NK-92 treated with Interleukin-12 subunit alpha and Interleukin-12 subunit beta, amount 100 ng/mL, for 24 hours (cell line): Measurements from ENCODE around the gene DCDC1.
A peak's percentile ranks its signal among the peaks of the same experiment; 100 is the strongest.

ENCODE experiments used
- DNase-seq: peaks from one replicate; lab custom pipeline; 2025; lab: John Stamatoyannopoulos, UW

The DCDC1 gene

DNA sequence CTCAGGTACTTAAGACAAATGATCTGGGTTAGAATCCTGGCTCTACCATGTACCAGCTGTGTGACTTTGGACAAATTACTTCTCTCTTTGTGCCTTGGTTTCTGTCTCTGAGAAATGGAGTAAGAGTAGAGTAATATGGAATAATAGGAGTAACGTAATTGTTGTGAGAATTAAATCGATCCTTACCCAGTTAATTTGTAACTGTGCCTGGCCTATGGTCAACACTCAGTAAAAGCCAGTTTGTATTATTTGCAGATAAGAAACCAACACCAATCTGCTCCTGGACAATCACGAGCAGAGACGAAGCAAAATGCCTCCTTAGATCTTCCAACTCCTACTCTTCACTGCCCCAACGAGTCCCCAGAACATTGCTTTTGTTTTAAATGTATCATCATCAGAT lies 266.7 kb downstream of the DCDC1 start:
- DNase-seq: no peak

GRCh38 chr11:31102316-31102715 lies 267.2 kb downstream of the DCDC1 start:
- no peak for DNase-seq

- DNase-seq: no peak
These were observed 273.2 kb downstream of the DCDC1 start for GRCh38 chr11:31096191-31096805.

DNA sequence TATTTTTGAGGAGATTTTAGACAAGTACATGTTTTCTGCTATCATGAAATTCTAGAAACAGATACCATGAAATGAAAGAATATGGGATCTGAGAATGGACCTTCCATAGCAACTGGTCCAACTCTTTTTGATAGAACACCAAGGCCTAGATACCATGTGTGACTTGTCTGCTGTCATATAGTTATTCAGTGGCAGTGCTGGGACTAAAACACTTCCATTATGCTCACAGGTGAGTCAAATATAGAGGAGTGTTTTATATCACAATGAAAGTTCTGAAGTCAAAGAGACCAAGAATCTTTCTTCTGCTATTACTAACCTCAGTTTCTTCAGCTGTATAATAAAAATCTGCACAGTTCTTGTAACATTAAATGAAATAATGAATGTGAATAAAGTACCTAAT lies 276.9 kb downstream of the DCDC1 start:
- no peak for DNase-seq

GRCh38 chr11:31089117-31089516 lies 280.4 kb downstream of the DCDC1 start:
- no peak for DNase-seq

GRCh38 chr11:31069447-31070205 lies 299.9 kb downstream of the DCDC1 start:
- no peak for DNase-seq

DNA sequence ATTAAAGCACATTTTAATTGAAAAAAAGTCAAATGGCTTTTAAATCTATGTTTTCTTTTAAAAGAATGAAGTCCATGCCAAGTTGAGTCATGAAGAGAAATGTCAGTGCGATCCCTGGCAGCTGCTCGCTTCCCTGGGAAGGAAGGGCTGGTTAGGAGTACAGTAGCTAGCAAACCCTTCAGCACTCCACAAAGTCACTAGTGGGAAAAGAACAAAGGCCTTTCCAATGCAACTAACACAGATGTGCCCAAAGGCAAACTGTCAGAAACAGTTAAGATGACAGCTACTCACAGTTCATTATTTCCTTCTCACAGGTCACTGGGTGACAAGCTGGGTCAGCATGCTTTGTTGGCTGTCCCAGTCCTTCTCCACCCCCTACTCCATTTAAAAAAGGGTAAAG lies 308.7 kb downstream of the DCDC1 start:
- no peak for DNase-seq

GRCh38 chr11:31059529-31059928 lies 310.0 kb downstream of the DCDC1 start:
- no peak for DNase-seq

GRCh38 chr11:31050061-31050765 lies 319.3 kb downstream of the DCDC1 start:
- no peak for DNase-seq

DNA sequence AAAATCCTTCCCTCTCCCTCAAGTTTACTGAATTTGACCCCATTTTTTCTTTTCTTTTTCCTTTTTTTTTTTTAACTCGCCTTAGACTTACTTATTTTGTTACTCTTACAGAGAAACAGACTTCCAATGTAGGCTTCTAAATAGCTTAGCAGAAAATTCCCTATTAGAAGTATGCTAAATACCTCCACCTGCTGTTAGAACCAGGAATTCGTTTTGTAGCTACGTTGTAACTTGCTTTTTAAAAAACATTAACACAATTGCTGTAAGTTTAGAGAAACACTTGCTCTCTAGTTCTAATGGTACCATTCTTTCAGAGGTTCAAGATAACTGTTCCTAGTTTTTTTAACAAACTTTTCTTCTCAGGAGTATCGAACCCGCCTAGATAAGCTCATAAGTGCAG lies 324.2 kb downstream of the DCDC1 start:
- no peak for DNase-seq

DNA sequence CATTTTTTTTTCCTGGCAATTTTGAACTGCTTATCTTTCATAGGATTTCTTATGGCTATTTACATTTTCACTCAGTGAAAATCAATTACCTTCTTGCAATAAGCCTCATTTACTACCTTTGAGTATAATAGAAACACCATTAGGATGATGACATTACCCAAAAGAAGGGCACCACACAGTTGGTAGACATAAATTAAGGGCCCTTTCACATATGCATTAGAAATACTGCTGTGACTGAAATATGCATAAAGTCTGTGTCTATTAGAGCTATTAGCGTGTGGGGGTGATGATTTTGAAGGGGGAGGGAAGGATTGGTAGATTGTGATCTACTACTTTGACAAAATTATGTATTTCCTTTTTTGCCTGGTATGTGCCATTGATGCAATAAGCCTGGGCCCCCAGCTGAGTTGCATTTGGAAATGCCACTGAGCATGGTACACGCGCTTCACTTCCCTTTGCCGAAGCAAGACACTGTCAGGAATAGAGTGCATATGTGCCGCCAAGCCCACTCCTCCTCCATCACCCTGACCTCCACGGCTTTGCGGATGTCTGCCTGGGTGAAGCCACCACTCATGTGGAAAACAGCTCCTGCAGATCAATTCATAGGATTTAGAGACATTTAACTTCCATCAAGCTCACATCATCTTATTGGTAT lies 339.3 kb downstream of the DCDC1 start:
- DNase-seq: no peak

DNA sequence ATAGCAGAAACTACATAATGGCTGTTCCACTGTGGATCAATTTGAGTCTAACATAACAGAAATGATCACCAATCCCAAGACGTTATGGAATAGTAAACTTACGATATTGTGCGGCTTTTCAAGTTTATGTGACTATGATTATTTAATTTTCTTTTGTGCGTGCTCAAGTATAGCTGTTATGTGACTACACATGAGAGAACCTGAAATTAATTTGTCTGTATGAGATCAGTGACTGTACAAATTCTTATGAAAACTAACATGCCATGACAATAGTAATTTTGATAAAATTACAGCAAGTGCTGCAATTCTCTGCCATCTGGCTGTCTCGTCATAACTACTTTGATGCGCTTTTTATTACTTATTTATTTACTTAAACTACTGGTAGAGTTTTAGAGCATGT lies 343.2 kb downstream of the DCDC1 start:
- no peak for DNase-seq

GRCh38 chr11:31022080-31022479 lies 347.5 kb downstream of the DCDC1 start:
- DNase-seq: no peak

DNA sequence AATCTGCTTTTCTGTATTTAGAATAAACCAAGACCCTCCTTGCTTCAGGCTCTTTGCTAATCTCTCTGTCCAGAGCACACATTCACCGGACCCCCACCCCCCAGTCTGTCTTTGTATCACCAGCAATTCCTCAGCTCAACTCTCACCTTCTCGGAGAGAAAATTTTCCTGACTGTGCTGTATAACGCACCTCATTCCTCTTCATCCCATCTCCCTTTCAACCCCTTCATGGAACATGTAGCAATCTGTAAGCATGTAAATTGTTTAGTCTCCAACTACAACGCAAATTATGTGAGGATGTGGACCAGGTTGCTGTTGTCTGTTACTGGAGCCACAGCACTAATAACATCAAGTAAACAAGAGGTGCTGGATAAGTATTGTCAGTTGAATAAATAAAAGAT lies 349.8 kb downstream of the DCDC1 start:
- DNase-seq: no peak

GRCh38 chr11:31005202-31005601 lies 364.3 kb downstream of the DCDC1 start:
- no peak for DNase-seq

- no peak for DNase-seq
These were observed 368.1 kb downstream of the DCDC1 start for GRCh38 chr11:31001427-31001826.

GRCh38 chr11:31000381-31000780 lies 369.2 kb downstream of the DCDC1 start:
- no peak for DNase-seq

DNA sequence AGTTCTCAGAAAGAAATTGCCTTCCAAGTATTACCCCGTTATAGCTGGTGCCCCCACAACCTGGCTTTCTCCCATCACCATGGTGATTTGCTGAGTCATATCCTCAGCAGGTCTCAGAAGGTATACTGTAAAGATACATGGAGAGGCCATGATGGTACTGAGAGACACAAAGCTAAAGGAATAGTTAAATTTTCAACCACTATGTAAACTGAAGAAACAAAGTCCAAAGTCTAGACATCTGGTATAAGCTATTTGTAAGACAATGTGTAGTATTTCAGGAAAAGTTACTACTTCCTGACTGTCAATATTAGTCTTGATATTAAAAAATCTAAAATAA lies 377.1 kb downstream of the DCDC1 start:
- peak; percentile 33 for DNase-seq

- DNase-seq: no peak
These were observed 377.6 kb downstream of the DCDC1 start for GRCh38 chr11:30991802-30992512.

DNA sequence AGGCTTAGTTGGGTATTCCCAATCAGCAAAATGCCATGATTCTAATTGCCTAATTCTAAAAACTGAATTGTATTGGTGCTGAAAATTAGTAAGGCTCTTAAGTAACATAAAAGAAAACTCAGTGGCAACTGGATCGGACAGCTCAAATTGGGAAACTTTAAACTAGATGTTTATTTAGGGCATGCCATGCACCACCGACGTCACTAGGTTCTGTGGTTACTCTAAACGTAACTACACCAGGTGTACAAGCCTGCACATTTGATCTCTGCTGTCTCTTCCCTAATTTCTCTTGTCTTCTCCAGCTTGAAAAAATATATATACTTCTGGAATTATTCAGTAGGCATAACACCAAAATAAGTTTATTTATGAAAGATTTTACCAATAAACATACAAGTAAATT lies 378.2 kb downstream of the DCDC1 start:
- DNase-seq: no peak

DNA sequence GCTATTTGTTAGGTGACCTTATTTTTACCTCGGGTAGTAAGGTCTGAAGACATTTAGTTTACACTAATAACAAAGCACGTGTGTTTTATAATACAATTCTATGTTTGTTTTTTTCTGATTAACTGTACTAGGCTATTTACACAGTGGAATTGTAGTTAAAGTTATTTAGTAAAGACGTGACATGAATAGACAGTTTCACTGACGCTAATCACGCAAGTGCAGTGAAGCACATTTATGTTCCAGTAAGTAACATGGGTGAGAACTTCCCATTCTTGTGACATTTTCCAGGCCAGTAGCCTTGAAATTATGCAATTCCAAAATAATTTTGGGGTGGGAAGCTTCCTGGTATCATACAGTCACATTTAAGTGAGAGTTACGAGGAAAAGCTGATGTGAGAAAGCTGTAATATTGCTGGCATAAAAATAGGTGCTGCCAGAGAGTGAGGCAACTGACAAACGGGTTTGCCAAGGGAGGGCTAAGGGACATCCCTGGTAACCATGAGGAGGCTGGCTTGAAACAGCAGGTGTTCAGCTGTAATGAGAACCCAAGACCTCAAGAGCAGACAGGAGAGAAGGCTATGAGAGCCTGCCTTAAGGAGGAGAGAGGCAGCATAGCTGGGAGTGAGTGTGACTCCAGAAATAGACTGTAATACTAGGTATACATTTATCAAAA lies 378.8 kb downstream of the DCDC1 start:
- no peak for DNase-seq

GRCh38 chr11:30987819-30988218 lies 381.7 kb downstream of the DCDC1 start:
- no peak for DNase-seq
